ENCODE measurements around the gene NT5C1B.

The NT5C1B gene

GRCh38 chr2:18588049-18588448 is 1.3 kb downstream of the NT5C1B start:
- TF ChIP-seq ZNF274 (IDR thresholded peaks at IDR 0.05; ENCODE audit: low read depth, low read length) = no peak
- no peak overlapping the region for H3K4me3 ChIP-seq (ENCODE audit: low read length)

DNA sequence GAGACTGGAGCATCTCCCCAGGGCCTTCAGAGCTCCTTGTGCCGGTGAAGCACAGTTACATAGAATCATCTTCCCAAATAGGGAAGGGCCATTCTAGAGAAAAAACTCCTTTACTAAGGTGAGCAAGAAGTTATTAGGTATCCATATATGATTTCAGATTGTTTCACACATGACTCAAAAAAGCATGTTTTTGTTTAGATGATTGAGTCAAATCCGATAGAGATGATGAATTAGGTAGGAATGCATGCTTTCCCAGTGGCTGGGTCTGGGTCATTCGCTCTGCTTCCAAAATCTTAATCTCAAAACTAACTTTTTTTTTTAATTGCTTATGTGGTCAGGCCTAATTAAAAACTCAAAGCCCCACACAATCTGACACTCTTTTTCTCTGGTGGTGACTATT is 3.8 kb downstream of the NT5C1B start:
- no peak overlapping the region for H3K4me3 ChIP-seq (ENCODE audit: low read length)
- no peak for TF ChIP-seq ZNF274 (IDR thresholded peaks at IDR 0.05; ENCODE audit: low read depth, low read length)

DNA sequence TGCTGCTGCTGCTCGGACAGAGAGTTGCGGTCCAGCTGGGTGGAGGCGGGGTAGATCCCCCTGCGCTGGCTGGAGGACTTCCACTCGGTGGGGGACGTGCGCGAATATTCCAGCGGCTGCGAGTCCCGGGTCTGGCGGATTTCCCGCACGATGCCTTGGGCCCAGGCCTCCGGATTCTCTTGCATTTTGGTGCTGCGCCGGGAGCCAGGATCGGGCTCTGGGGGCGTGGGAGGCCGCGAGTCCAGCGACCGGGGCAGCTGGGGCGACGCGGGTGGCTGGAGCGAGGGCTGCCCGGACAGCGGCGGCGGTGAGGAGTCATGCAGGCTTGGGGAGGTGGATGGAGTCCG is 4.8 kb downstream of the NT5C1B start:
- no peak for TF ChIP-seq ZNF274 (IDR thresholded peaks at IDR 0.05; ENCODE audit: low read depth, low read length)
- no peak overlapping the region for H3K4me3 ChIP-seq (ENCODE audit: low read length)

- H3K4me3 ChIP-seq (ENCODE audit: low read length) = no peak overlapping the region
- no peak for TF ChIP-seq ZNF274 (IDR thresholded peaks at IDR 0.05; ENCODE audit: low read depth, low read length)
Observed at GRCh38 chr2:18583905-18584607, 5.3 kb downstream of the NT5C1B start.

GRCh38 chr2:18580606-18581005 is 8.8 kb downstream of the NT5C1B start:
- TF ChIP-seq ZNF274 (IDR thresholded peaks at IDR 0.05; ENCODE audit: low read depth, low read length) = no peak
- no peak overlapping the region for H3K4me3 ChIP-seq (ENCODE audit: low read length)

DNA sequence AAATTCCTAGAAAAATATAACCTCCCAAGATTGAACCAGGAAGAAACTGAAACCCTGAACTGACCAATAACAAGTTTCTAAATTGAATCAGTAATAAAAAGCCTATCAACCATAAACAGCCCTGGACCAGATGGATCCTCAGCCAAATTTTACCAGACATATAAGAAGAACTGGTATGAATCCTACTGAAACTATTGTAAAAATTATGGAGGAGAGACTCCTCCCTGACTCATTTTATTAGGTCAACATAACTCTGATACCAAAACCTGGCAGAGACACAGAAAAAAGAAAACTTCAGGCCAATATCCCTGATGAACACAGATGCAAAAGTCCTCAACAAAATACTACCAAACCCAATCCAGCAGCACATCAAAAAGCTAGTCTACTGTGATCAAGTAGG is 11.3 kb downstream of the NT5C1B start:
- no peak for TF ChIP-seq ZNF274 (IDR thresholded peaks at IDR 0.05; ENCODE audit: low read depth, low read length)
- no peak overlapping the region for H3K4me3 ChIP-seq (ENCODE audit: low read length)

DNA sequence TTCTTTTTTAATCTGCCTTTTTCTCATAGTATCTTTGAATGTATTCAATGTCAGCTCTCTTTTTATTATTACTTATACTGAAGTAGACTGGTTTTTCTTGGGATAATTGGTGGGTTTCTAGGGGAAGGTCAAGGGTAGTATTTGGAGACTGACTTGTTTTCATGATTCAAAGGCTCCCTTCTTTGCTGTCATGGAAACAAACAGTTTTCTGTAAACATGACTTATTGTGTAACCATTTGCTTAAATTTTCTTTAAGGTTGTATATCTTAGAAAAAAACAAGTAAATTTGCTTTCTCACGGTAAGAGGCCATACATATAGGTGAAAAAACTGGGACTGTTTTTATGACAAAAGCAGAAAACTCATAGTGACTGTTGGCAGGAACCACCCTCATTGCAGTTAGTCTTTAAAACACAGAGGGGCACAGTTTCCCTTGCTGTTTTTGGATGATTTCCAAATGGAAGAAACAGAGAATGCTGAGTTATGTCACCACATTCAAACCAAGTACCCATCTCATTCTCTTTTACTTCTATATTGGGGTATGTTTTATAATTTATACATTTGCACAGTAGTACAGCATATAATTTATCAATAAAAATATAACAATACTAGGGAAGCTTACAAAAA is 23.1 kb downstream of the NT5C1B start:
- no peak overlapping the region for H3K4me3 ChIP-seq (ENCODE audit: low read length)
- no peak for TF ChIP-seq ZNF274 (IDR thresholded peaks at IDR 0.05; ENCODE audit: low read depth, low read length)

DNA sequence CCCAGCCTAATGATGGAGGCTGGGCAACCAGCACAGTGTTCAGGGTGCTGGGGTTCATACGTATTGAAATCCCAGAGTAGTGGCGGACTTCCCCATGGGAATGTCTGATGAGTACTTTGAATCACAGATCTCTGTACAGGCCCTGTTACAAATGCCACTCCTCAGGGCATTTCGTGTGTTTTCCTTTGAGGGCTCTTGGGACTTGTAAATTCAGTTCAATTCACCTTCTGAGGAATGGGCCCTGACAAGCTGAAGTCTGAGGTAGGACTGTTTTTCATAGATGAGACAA is 28.6 kb downstream of the NT5C1B start:
- H3K4me3 ChIP-seq (ENCODE audit: low read length) = peak overlapping the region; percentile 85
- no peak for TF ChIP-seq ZNF274 (IDR thresholded peaks at IDR 0.05; ENCODE audit: low read depth, low read length)

- TF ChIP-seq ZNF274 (IDR thresholded peaks at IDR 0.05; ENCODE audit: low read depth, low read length) = no peak
- peak within 1 kb of the TSS; percentile 85 for H3K4me3 ChIP-seq (ENCODE audit: low read length)
Observed at GRCh38 chr2:18560031-18560796, 29.2 kb downstream of the NT5C1B start, which contains the start of gene RDH14. Gene RDH14, minus strand, starts transcription at chr2:18560653. Its CDS starts 81 bp downstream, at chr2:18560572.

DNA sequence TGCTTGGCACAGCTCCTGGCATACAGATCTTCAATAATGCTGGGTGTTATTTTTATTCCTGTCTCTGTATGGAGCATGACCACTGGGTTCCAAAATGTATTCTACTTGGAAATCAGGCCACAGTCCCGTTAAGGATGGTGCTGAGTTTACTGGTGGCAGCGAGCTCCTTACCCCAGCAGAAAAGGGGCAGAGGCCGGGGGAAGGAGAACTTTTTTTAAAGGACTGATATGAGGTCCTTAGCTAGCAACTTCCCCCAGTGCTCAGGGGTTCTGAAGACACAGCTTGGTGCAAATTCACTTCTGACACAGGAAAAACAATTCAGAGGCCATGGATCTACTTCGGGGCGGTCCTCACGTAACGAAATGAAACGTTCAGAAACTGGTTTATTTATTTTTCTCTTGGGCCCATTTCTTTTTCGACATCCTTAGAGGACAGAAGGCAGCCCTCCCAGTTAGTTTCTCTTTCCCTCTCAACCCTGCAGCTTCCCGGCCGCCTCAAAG is 29.8 kb downstream of the NT5C1B start:
- TF ChIP-seq ZNF274 (IDR thresholded peaks at IDR 0.05; ENCODE audit: low read depth, low read length) = no peak
- H3K4me3 ChIP-seq (ENCODE audit: low read length) = peak overlapping the region; percentile 85

DNA sequence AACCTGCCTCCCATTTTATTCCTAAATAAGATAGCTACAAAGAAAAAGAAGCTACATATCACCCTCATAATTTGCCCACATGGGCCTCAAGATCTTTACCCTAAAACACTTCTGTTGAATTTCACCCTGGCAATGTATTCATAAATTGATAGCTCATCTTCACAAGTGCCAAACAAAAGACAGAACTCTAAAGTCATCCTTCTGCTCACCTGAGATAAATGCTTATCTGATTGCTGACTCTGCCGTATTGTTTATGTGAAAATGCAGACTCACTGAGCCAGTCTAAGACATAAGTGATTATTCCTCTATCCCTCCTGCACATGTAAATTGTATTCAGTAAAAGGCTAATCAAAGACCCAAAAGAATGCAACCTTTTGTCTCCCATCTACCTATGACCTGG is 30.9 kb downstream of the NT5C1B start:
- H3K4me3 ChIP-seq (ENCODE audit: low read length) = no peak overlapping the region
- no peak for TF ChIP-seq ZNF274 (IDR thresholded peaks at IDR 0.05; ENCODE audit: low read depth, low read length)

DNA sequence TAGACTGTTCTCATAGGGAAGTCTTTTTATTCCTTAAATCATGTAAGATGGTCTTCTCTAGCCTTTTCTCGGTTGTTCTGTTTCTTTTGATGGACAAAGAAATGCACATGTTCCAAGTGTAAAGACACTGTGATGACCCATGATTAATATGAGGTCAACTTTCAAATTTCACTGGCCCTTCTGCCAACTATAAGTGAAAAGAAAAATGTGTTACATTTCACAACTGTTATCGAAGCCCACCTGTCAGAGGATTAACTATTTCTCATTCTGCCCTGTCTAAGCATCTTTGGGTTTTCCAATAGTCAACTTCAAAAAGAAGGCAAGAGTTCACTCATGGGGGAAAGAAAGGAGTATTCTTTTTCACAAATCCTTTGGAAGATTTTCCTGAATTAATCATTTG is 32.2 kb downstream of the NT5C1B start:
- no peak for TF ChIP-seq ZNF274 (IDR thresholded peaks at IDR 0.05; ENCODE audit: low read depth, low read length)
- H3K4me3 ChIP-seq (ENCODE audit: low read length) = no peak overlapping the region

DNA sequence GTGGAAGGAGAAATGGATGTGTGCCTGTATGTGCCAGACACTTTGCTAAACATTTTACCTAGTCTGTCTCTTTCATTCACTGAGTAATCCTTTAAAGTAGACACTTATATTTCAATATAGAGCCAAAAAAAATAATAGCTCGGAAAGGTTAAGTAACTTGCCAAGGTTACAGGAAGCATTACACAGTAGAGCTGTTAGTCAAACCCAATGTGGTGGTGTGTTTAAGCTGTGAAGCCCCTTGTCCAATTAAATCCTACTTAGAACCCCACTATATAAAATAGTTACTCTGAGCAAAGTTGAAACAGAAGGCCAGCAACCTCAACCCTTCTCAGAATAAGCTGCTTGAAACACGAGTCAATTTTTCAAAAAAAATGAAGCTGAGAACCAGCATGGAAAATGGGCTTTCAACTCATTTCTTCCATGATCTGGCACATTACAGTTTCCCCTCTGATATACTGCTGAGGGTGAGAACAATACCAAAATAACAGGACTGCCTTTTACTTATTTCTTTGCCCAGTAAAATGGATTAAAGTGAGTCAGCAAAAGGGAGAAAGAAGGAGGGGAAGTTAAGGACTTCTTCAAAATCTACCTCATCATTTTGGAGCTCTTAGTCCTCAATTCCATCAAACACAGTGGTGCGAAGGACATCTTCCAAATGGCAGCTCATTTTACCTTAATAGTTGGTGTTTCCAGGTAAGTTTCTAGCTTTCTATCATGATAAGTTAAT is 36.9 kb downstream of the NT5C1B start:
- TF ChIP-seq ZNF274 (IDR thresholded peaks at IDR 0.05; ENCODE audit: low read depth, low read length) = no peak
- H3K4me3 ChIP-seq (ENCODE audit: low read length) = no peak overlapping the region

GRCh38 chr2:18551623-18552022 is 37.7 kb downstream of the NT5C1B start:
- no peak for TF ChIP-seq ZNF274 (IDR thresholded peaks at IDR 0.05; ENCODE audit: low read depth, low read length)
- H3K4me3 ChIP-seq (ENCODE audit: low read length) = no peak overlapping the region

Measured in GM08714 (cell line).